HG03457 (cell line): ENCODE data around the gene SIPA1L3.

Source experiments
- ATAC-seq: cut with Tn5 transposase; IDR thresholded peaks from one replicate; pipeline ENCODE4 v1.9.1; 2021; ENCODE audit warnings: moderate number of reproducible peaks; ENCODE audit not compliant: unreplicated experiment

SIPA1L3 gene

GRCh38 chr19:38036707-38037611 lies 130.0 kb downstream of the SIPA1L3 start:
- no peak for ATAC-seq

GRCh38 chr19:38039966-38040365 lies 133.0 kb downstream of the SIPA1L3 start:
- ATAC-seq: no peak

DNA sequence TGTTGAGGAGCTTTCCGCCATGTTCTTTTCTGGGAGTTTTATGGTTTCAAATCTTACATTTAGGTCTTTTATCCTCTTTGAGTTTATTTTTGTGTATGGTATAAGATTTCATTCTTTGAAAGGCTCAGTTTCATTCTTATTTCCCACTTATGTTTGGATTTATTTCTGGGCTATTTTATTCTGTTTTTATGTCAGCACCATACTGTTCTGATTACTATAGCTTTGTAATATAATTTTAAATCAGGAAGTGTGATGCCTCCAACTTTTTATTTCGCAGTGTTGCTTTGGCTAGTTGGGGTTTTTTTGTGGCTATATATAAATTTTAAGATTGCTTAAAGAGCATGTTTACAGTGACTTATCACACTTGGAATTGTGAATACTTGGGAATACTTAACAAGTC lies 135.1 kb downstream of the SIPA1L3 start:
- no peak for ATAC-seq

GRCh38 chr19:38043649-38044144 lies 136.7 kb downstream of the SIPA1L3 start:
- no peak for ATAC-seq

DNA sequence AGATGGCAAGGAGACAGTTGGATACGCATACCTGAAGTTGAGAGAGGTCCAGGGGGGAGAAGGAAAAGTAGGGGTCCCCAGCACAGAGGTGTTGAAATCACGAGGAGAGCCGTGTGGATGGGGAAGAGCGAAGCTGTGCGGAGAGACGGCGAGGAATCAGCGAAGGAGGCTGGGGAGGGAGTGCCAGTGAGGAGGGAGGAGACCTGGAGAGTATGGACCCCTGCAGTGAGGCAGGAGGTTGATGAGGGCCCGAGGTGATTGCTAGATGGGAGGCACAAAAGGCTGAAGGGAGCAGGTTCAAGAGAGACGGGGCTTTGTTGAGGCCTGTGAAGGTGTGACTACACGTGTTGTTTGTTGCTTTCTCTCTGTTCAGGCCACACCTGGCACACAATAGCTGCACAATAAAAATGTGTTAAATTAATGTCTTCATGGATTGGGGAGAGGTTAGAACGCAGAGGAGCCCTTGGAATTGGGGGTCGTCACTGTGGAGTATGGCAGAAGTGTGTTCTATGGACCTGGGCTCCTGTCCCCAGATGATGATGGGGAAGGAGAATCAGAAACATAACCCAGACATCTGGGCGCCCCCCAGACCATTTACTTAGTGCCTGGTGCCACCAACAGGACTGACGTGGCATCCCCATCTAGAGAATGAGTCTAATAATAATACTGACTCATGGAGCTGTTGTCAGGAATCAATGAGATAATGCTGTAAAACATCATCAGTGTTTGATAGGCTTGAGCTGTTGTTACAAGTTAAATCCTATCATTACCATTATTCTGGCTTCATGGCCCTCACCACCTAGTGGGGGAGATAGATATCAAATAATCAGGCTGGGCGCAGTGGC lies 137.5 kb downstream of the SIPA1L3 start:
- no peak for ATAC-seq

GRCh38 chr19:38045554-38046253 lies 138.7 kb downstream of the SIPA1L3 start:
- ATAC-seq: no peak

DNA sequence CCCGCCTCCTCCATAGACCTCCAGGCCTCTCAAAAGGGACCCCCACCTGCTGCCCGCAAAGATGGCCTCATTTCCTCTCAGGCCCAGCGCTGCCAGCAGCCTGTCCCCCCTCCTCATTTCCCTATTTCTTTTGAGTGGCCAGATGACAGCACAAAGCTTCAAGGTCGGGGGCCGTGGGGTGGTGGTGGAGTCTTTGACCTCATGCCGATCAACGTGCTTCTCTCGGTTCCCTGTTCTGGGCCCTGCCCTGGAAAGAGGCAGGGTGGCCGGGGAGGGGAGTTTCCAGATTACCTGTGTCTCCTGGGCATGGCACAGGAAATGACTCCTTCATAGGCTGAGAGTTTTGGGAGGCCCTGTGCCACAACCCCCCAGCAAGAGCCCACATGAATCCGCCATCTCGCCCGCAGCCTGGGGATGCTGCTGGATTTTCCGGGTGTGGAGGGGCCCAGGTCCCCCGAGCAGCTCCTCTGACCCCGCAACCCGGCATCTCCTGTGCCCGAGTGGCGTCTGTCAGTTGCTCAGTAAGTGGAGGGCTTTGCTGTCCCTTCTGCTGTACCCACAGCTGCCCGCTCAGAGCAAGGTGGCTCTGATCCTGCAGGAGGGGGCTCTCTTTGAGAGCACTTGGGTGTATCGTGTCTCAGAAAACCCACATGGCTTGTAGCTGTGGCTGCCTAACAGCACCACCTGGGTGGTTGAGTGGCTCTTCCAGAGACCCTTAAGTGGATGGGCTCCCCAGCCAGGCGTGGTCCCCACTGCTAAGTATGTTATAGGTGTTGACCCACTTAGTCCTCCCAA lies 139.4 kb downstream of the SIPA1L3 start:
- ATAC-seq: no peak

GRCh38 chr19:38047049-38047438 lies 140.0 kb downstream of the SIPA1L3 start:
- ATAC-seq: no peak

DNA sequence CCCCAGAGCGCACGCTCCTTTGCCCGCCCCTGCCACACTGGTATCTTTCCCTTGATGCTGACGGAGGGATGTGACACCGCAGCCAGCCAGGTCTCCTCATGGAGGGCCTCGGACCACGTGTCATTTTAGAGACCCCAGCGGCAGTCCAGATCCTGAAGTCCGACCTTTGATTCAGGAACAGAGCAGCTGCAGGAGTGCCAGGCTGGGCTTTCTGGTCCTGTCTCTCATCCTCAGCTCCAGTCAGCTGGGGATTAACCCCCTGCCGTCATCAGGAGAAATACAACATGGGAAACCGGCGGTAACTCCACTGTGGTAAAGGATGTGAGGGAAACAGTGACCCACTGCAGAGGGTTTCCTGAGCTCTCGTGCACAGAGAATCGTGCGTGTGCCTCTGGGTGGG lies 140.6 kb downstream of the SIPA1L3 start:
- ATAC-seq: peak; percentile 7

DNA sequence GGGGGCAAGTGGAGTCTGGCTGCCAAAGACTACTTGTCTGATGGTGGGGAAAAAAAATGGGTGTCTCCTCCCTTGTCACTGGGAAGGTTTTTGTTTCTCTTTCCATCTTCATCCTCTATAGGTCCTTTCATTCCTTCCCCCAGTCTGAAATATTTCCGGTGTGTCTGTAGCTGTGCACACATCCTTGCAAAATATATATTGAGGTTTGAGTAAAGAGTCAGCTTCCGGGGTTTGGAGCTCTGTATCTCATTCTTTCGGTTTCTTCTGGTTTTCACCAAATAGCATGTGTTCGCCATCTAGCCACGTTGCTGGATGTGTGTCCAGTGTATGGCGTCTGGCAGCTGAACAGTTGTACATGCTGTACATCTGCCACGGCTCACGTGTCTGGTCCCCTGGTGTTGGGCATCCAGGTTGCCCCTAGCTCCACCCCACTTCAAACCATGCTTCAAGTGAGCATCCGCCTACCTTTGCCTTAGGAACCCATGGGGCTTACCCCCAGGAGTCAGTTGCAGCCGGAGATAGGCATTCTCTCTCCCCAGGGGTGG lies 142.2 kb downstream of the SIPA1L3 start:
- ATAC-seq: peak; percentile 37

DNA sequence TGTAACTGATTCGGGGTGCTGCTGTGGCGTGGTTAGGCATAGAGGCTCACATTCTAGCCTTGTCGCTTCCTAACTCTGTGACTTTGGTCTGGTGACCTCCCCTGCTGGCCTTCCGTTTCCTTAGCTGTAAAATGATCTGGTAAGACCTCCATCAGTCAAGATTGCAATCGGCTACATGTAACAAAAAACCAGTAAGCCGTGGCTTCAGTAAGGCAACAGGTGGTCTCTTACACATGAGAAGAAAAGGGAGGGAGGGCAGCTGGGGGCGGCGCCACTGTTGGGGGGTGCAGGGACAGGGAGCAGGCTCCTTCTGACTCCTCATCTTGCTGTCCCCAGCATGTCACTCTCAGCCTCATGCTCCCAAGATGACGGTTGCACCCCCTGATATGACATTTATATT lies 148.0 kb downstream of the SIPA1L3 start:
- no peak for ATAC-seq

GRCh38 chr19:38055655-38056521 lies 148.9 kb downstream of the SIPA1L3 start:
- no peak for ATAC-seq

- no peak for ATAC-seq
Measured at GRCh38 chr19:38056646-38057045, 149.6 kb downstream of the SIPA1L3 start.

GRCh38 chr19:38057959-38058690 lies 151.1 kb downstream of the SIPA1L3 start:
- ATAC-seq: no peak

DNA sequence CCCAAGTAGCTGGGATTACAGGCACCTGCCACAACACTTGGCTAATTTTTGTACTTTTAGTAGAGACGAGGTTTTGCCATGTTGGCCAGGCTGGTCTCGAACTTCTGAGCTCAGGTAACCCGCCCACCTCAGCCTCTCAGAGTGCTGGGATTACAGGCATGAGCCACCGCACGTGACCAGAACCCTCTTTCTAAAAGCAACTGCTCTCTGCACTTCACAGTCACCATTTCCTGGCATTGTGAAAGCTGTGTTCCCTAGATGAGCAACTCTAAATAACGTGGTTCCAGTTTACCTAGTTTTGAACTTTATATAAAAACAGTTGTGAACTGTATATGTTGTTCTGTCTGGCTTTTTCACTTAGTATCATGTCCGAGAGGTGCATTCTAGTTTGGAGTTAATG lies 152.9 kb downstream of the SIPA1L3 start:
- ATAC-seq: no peak

- no peak for ATAC-seq
Measured at GRCh38 chr19:38060331-38060730, 153.3 kb downstream of the SIPA1L3 start.

DNA sequence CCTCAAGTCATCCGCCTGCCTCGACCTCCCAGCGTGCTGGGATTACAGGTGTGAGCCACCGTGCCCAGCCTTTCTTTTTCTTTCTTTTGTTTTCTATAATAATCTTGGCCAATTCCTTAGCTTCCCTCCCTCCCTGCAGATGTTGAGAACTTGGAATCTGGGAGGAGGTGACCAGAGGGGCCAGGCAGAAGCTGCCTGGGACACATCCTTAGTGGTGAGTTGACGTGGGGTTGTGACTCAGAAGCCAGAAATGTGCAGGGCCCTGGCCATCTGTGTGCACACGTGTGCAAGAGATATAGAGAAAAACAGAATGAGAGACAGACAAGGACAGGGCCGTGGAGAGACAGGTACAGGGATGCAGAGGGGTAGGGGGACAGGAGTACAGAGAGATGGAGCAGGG lies 154.3 kb downstream of the SIPA1L3 start:
- ATAC-seq: no peak

GRCh38 chr19:38062959-38063761 lies 156.2 kb downstream of the SIPA1L3 start:
- no peak for ATAC-seq
